ENCODE results near the gene METTL16.

GRCh38 chr17:2485543-2485942 lies 26.1 kb downstream of the METTL16 start:
- TF ChIP-seq POLR2A (IDR thresholded peaks at IDR 0.05; ENCODE audit: low read length) (no peak), GATA1 (IDR thresholded peaks at IDR 0.05; ENCODE audit: low read depth, low read length) (no peak)

Data from erythroblast (primary cell).